Pancreas (tissue), 10 donors: ENCODE results near the gene RNF38. TPM values are rescaled to one million over a fixed set of nuclear protein-coding genes. Genes with fewer than 3 reads are reported as not detected.
"Not testable (repeated sequence)": the region's sequence is repeated elsewhere in the genome, so short reads cannot be mapped to it uniquely, and the experiment has no call there.

Experiments
- ATAC-seq, 4 donors: fragments of 200-7000 bp; cut with Tn5 transposase; one replicate each; pipeline versions ENCODE4 v1.8.0 to v1.9.1; 2020; ENCODE audit warnings: mild to moderate bottlenecking in 4 of 4, moderate library complexity in 4 of 4
- DNase-seq, 6 donors: peaks; one replicate each; pipeline ENCODE4 v3.0.0-alpha.2; 2020
- FAIRE-seq: peaks from 2 replicates; lab custom pipeline; 2012; peaks lifted over from hg19 to GRCh38; lab: Jason Lieb, UNC
- H3K27ac ChIP-seq, 4 donors: fragments of 200-600 bp; sonication (generic); 1 replicate in 3 of 4; 2 replicates in 1 of 4; pipeline versions ENCODE4 v1.5.0 to v1.8.0; 2020
- H3K27me3 ChIP-seq, 4 donors: fragments of 200-600 bp; one replicate each; pipeline ENCODE4 v1.8.0; 2021
- H3K36me3 ChIP-seq, 3 donors: fragments of 200-600 bp; sonication (generic) in 1 of 3; one replicate each; pipeline versions ENCODE4 v1.5.0 to v1.8.0; 2020 to 2021
- H3K4me1 ChIP-seq, 3 donors: fragments of 200-600 bp; one replicate each; pipeline ENCODE4 v1.8.0; 2021
- H3K4me3 ChIP-seq, 4 donors: fragments of 200-600 bp; sonication (generic) in 2 of 4; one replicate each; pipeline versions ENCODE4 v1.5.0 to v1.8.0; 2020 to 2021
- H3K9me3 ChIP-seq, 4 donors: fragments of 200-600 bp; one replicate each; pipeline ENCODE4 v1.8.0; 2021
- WGBS, 2 donors: extraction: QIAGEN DNeasy Blood & Tissue Kit; methylation state at CpG; one replicate each; pipeline ENCODE4 v1.1.7; 2013; 5-methylcytosine and 5-hydroxymethylcytosine counted together
- intact Hi-C, 3 donors: fragments of 100-400 bp; cut with DNase I; formaldehyde crosslinking; loops; one replicate each; pipeline versions ENCODE4 v1.11.1 to v1.14.2; 2022
- polyA plus RNA-seq, 2 donors: library from polyadenylated mRNA; stranded (reverse); fragments of 200-250 nt; gene quantifications; one replicate each; pipeline ENCODE4 v1.2.3, GENCODE V29; 2013
- total RNA-seq, 6 donors: library from RNA; stranded (reverse); fragmentation: NEBNext Ultra II Directional in 4 of 6; extraction: Animal tissue kit (Norgen Biotek cat#: 25700) in 4 of 6; gene quantifications; one replicate each; pipeline versions ENCODE4 v1.2.1 to v1.2.4, GENCODE V29; 2021 to 2023
- TF ChIP-seq, protein P1 (sequence below), 4 donors: fragments of 200-600 bp; sonication (generic) in 3 of 4; IDR thresholded peaks; one replicate each; pipeline versions ENCODE4 v1.5.0 to v1.8.0; 2021; ENCODE audit warnings: antibody characterized with exemption in 4 of 4
- donor health status: healthy with polysubstance abuse.
- donor health status: DM: no; HTN: no; CAD: no; lungs with moderate emphysema.
- donor health status: DM: no; HTN: no; CAD: no.
- donor health status: control.
- donor health status: control.
- donor health status: Bipolar disorder and iron deficiency.
- donor health status: DM: yes; HTN: yes; CAD: no.
- donor health status: DM: no; HTN: no; CAD: no.
- donor health status: DM: no; HTN: no; CAD: no.
- donor health status: DM: yes; HTN: yes; CAD: no.

The RNF38 gene
- total and polyA plus RNA-seq, 8 donors: 4.4 to 39.4 (median 17.8) TPM

DNA sequence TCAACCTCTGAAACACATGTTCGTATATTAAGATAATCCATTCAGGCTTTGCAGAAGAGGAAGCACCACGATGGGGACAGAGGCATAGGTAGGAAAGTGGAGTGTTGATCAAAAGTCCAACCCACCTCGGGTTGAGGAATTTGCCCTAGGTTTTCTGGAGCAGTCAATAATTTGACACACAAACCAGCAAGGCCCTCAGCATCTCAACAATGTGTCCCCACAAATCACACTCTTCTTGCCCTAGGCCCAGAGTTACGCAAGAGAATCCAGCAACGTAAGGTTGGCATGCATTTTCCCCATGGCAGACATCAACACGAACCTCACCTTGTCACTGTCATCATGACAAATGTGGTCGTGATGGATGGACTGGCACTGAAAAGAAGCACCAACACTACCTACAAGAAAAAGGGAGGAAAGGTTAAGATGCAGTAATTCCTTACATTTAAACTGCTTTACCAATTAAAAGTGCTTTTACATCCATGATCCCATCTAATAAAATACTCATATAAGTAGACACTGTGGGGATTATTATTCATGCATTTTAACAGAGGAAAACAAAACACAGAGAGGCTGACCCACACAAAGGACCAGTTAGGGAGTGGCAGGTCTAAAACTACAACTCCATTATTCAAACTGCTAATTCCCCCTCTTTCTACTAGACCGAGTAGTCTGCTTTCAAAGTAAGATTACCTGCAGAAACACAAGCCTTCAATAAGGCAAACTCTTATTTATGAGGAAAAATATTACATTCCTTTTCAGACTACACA, 24.4 kb upstream of the RNF38 start:
- H3K9me3 ChIP-seq: no peaks in the 10 kb centered on the region
- TF ChIP-seq, protein P1, sequence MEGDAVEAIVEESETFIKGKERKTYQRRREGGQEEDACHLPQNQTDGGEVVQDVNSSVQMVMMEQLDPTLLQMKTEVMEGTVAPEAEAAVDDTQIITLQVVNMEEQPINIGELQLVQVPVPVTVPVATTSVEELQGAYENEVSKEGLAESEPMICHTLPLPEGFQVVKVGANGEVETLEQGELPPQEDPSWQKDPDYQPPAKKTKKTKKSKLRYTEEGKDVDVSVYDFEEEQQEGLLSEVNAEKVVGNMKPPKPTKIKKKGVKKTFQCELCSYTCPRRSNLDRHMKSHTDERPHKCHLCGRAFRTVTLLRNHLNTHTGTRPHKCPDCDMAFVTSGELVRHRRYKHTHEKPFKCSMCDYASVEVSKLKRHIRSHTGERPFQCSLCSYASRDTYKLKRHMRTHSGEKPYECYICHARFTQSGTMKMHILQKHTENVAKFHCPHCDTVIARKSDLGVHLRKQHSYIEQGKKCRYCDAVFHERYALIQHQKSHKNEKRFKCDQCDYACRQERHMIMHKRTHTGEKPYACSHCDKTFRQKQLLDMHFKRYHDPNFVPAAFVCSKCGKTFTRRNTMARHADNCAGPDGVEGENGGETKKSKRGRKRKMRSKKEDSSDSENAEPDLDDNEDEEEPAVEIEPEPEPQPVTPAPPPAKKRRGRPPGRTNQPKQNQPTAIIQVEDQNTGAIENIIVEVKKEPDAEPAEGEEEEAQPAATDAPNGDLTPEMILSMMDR (IDR thresholded peaks at IDR 0.05): no peak
- ATAC-seq (no peak), FAIRE-seq (no peak), DNase-seq (no peak)
- H3K4me1 ChIP-seq: peaks cover 0 to 8% (median 6%) of the 10 kb centered on the region in 3 donors
- WGBS, 2 donors: 74 to 75% methylated on average over 8 of the region's 8 CpGs
- no peaks in the 10 kb centered on the region for H3K27me3 ChIP-seq
- no peak overlapping the region for H3K4me3 ChIP-seq
- intact Hi-C loops: no loop called here
- no peak overlapping the region for H3K27ac ChIP-seq
- H3K36me3 ChIP-seq: no peaks in the 10 kb centered on the region

DNA sequence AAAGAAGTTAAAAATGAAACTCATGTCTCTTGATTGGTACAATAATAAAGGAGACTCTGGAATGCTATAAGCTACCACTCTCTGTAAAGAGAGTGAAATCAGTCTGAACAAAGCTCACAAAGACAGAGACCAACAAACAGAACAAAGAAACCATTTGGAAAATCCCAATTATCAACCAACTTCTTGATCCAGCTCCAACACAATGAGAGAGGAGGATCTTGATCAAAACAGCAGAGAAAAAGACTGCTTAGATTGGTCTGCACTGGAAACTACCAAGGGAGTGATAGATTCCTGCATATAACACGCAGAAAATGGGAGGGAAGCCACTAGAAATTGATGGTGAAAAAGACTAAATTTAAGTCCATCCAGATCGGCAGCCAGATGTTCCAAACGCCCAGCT, 23.1 kb upstream of the RNF38 start:
- WGBS, 2 donors: 89 to 91% methylated on average over 3 of the region's 3 CpGs
- no peak for DNase-seq
- no peak for FAIRE-seq
- Histone ChIP-seq H3K36me3 (no peaks in the 10 kb centered on the region), H3K9me3 (no peaks in the 10 kb centered on the region), H3K27me3 (no peaks in the 10 kb centered on the region), H3K27ac (no peak overlapping the region), H3K4me3 (no peak overlapping the region), H3K4me1 (peaks cover 0 to 13% (median 6%) of the 10 kb centered on the region in 3 donors)
- ATAC-seq: no peak
- intact Hi-C loops: no loop called here
- TF ChIP-seq, protein P1 (IDR thresholded peaks at IDR 0.05): no peak

DNA sequence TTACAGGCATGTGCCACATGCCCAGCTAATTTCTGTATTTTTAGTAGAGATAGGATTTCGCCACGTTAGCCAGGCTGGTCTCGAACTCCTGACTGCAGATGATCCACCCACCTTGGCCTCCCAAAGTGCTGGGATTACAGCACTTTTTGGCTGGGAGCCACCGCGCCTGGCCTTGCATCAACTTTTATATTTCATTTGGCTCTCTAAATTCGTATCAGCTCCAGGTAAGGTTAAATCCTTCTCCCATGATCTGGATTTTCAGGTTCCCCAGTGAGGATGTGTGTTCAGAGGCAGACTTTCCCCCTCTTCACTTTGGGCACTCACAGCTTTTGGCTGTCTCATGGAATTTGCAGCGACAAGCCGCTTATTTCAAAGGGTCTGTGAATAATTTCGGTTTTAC, 16.8 kb upstream of the RNF38 start:
- intact Hi-C loops: loop anchor here in 1 of 3 donors (10.0 kb wide), 1 partner anchor 128 kb away; no protein-coding TSS in a partner anchor
- H3K27ac ChIP-seq: no peak overlapping the region
- no peak for FAIRE-seq

DNA sequence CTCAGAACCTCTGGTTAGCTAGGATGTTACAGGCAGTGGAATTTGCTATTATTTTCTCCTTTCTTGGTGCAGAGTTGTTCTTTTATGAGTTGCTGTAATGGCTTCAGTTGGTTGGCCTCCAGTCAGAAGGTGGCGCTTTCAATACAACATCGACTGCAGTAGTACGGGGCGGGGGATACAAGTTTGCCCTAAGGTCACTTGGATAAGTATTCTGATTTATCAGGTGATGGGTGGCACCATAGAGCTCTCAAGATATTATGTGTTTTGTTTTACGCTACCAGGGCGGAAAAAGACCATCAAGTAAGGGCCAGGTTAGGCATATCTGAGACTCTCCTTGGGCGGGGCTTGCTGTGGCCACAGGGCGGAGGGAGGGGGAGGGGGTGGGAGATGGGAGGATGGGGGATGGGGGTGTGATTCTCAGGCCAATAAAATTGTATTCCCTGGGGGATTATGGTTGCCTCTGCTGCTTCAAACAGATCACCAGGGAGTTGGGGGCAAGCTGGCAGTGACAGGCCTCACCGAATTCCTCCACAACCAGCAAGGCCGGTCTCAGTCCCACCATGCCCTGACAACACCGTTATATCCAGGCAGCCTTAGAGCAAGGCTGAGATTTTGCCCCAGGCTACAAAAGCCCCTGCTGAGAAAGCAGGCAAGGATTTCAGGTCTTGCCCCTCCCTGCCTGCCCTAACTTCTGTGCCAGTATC, 15.9 kb upstream of the RNF38 start:
- Histone ChIP-seq H3K27ac (no peak overlapping the region), H3K9me3 (no peaks in the 10 kb centered on the region), H3K4me3 (no peak overlapping the region), H3K36me3 (no peaks in the 10 kb centered on the region), H3K4me1 (peaks cover 0 to 13% (median 6%) of the 10 kb centered on the region in 3 donors), H3K27me3 (no peaks in the 10 kb centered on the region)
- ATAC-seq: no peak
- TF ChIP-seq, protein P1 (IDR thresholded peaks at IDR 0.05): no peak
- no peak for FAIRE-seq
- intact Hi-C loops: loop anchor here in 1 of 3 donors (10.0 kb wide), 1 partner anchor 129 kb away; no protein-coding TSS in a partner anchor
- 96% methylated on average over 11 of the region's 11 CpGs for WGBS, 2 donors
- no peak for DNase-seq

More for the DNA sequence above, 16.8 kb upstream of the RNF38 start:
- Histone ChIP-seq H3K4me3 (no peak overlapping the region), H3K9me3 (no peaks in the 10 kb centered on the region), H3K36me3 (no peaks in the 10 kb centered on the region), H3K4me1 (peaks cover 0 to 13% (median 6%) of the 10 kb centered on the region in 3 donors), H3K27me3 (no peaks in the 10 kb centered on the region)
- ATAC-seq (no peak), DNase-seq (peak in 1 of 6 donors; percentile 26)
- TF ChIP-seq, protein P1 (IDR thresholded peaks at IDR 0.05): no peak
- WGBS, 2 donors: 84 to 85% methylated on average over 9 of the region's 9 CpGs

DNA sequence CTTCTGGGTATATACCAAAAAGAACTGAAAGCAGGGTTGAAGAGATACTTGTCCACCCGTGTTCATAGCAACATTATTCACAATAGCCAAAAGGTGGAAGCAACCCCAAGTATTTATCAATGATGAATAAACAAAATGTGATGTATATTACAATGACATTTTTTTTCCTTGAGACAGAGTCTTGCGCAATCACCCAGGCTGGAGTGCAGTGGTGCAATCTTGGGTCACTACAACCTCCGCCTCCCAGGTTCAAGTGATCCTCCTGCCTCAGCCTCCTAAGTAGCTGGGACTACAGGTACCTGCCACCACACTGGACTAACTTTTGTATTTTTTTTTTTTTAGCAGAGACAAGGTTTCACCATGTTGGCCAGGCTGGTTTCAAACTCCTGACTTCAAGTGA, 11.3 kb upstream of the RNF38 start:
- intact Hi-C loops: loop anchor here in 1 of 3 donors (10.0 kb wide), 1 partner anchor 133 kb away; no protein-coding TSS in a partner anchor
- H3K4me3 ChIP-seq, FAIRE-seq, H3K9me3 ChIP-seq, H3K27ac ChIP-seq, H3K27me3 ChIP-seq, H3K36me3 ChIP-seq, ATAC-seq, DNase-seq, H3K4me1 ChIP-seq: not testable (repeated sequence)
- 95 to 96% methylated on average over 3 of the region's 3 CpGs for WGBS, 2 donors

DNA sequence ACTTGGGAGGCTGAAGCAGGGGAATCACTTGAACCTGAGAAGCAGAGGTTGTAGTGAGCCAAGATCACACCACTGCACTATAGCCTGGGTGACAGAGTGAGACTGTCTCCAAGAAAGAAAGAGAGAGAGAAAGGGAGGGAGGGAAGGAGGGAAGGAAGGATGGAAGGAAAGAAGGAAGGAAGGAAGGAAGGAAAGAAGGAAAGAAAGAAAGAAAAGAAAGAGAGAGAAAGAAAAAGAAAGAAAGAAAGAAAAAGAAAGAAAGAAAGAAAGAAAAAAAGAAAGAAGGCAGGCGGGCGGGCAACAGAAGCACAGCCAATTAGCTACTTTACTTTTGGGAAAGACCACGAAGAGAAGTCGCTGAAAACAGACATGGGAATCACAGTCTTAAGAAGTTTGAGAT, 9.0 kb upstream of the RNF38 start:
- H3K27me3 ChIP-seq, H3K4me3 ChIP-seq, H3K9me3 ChIP-seq, FAIRE-seq, DNase-seq, H3K36me3 ChIP-seq, H3K27ac ChIP-seq, ATAC-seq, H3K4me1 ChIP-seq: not testable (repeated sequence)
- intact Hi-C loops: loop anchor here in 2 of 3 donors (5.0 to 10.0 kb wide), 3 partner anchors 46 to 148 kb away; no protein-coding TSS in a partner anchor
- 95 to 96% methylated on average over 4 of the region's 4 CpGs for WGBS, 2 donors
